AG04449 (cell line): ENCODE data around the gene TAF15.

Source experiments
- CTCF ChIA-PET: fragments of 350-600 bp; formaldehyde crosslinking; extraction: SDS; loops from one replicate; lab custom pipeline; 2021; ENCODE audit warnings: antibody characterized with exemption; lab: Yijun Ruan, JAX
- POLR2A ChIA-PET: fragments of 400-600, 350-600 bp; formaldehyde crosslinking; extraction: SDS; loops from one replicate; lab custom pipeline; 2020; ENCODE audit warnings: antibody characterized with exemption, inconsistent platforms; lab: Yijun Ruan, JAX
- DNase-seq: peaks from one replicate; pipeline ENCODE4 v3.0.0-alpha.2; 2010; ENCODE audit warnings: low read depth, low spot score
- H3K4me3 ChIP-seq: 2 replicates; pipeline ENCODE4 v1.5.1; 2011; ENCODE audit warnings: low read depth, mild to moderate bottlenecking, control low read depth, low read length
- CTCF ChIP-seq: IDR thresholded peaks from one replicate; pipeline ENCODE4 v1.5.1; 2011; ENCODE audit warnings: mild to moderate bottlenecking, moderate library complexity, low read length, control low read depth, inconsistent platforms; ENCODE audit not compliant: insufficient read depth; ENCODE audit errors: missing control alignments

Gene TAF15

GRCh38 chr17:35775583-35775982 is 33.7 kb upstream of the TAF15 start:
- TF ChIP-seq CTCF = no peak
- H3K4me3 ChIP-seq = no peak overlapping the region
- ChIA-PET CTCF (interaction anchor here (0.6 to 28.6 kb wide), 6 partner anchors 8 to 32 kb away, joined by 3 to 819 read pairs (median 6); partner anchors contain the start of gene TAF15), POLR2A (interaction anchor here (1.0 kb wide), 1 partner anchor 34 kb away, joined by 3 read pairs; the partner anchor contains the start of gene TAF15)
- no peak for DNase-seq

- POLR2A ChIA-PET = interaction anchor here (0.6 kb wide), 1 partner anchor 405 kb away, joined by 3 read pairs; no protein-coding TSS in a partner anchor
- DNase-seq = no peak
- CTCF ChIA-PET = interaction anchor here (1.1 to 28.6 kb wide), 5 partner anchors 10 to 29 kb away, joined by 4 to 819 read pairs (median 6); partner anchors contain the start of genes MMP28 and TAF15
- no peak for TF ChIP-seq CTCF
- no peak overlapping the region for H3K4me3 ChIP-seq
These were observed 30.6 kb upstream of the TAF15 start for GRCh38 chr17:35778641-35779196.

GRCh38 chr17:35780950-35781349 is 28.3 kb upstream of the TAF15 start:
- H3K4me3 ChIP-seq = no peak overlapping the region
- TF ChIP-seq CTCF = no peak
- DNase-seq = no peak
- CTCF ChIA-PET = interaction anchor here (1.1 to 28.6 kb wide), 6 partner anchors 9 to 33 kb away, joined by 3 to 819 read pairs (median 4); partner anchors contain the start of gene TAF15
- POLR2A ChIA-PET = interaction anchor here (0.7 kb wide), 1 partner anchor 19 kb away, joined by 3 read pairs; no protein-coding TSS in a partner anchor

- no peak for TF ChIP-seq CTCF
- no peak overlapping the region for H3K4me3 ChIP-seq
- no peak for DNase-seq
- CTCF ChIA-PET = interaction anchor here (1.3 to 19.3 kb wide), 8 partner anchors 9 to 37 kb away, joined by 3 to 321 read pairs (median 6); partner anchors contain the start of gene TAF15
- POLR2A ChIA-PET = no interaction called here
These were observed 24.4 kb upstream of the TAF15 start for GRCh38 chr17:35784895-35785294.

GRCh38 chr17:35786941-35787432 is 22.3 kb upstream of the TAF15 start:
- H3K4me3 ChIP-seq = no peak overlapping the region
- ChIA-PET POLR2A (no interaction called here), CTCF (interaction anchor here (0.8 to 19.3 kb wide), 6 partner anchors 9 to 21 kb away, joined by 3 to 321 read pairs (median 4); partner anchors contain the start of gene MMP28)
- DNase-seq = no peak
- no peak for TF ChIP-seq CTCF
